HTR-8/SVneo (cell line): ENCODE data around the gene BLOC1S6.

Source experiments
- DNase-seq: peaks from one replicate; pipeline ENCODE4 v3.0.0; 2011; ENCODE audit warnings: low spot score, mixed read lengths; ENCODE audit not compliant: insufficient read length
- FAIRE-seq: peaks from 2 replicates; lab custom pipeline; 2011; peaks lifted over from hg19 to GRCh38; lab: Jason Lieb, UNC

The BLOC1S6 gene, protein sequence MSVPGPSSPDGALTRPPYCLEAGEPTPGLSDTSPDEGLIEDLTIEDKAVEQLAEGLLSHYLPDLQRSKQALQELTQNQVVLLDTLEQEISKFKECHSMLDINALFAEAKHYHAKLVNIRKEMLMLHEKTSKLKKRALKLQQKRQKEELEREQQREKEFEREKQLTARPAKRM

GRCh38 chr15:45587095-45587862, at the start of gene BLOC1S6:
Gene BLOC1S6, plus strand, starts transcription at chr15:45587379. Its CDS starts 65 bp downstream, at chr15:45587444.
- DNase-seq (peak; percentile 81), FAIRE-seq (peak; percentile 66)

DNA sequence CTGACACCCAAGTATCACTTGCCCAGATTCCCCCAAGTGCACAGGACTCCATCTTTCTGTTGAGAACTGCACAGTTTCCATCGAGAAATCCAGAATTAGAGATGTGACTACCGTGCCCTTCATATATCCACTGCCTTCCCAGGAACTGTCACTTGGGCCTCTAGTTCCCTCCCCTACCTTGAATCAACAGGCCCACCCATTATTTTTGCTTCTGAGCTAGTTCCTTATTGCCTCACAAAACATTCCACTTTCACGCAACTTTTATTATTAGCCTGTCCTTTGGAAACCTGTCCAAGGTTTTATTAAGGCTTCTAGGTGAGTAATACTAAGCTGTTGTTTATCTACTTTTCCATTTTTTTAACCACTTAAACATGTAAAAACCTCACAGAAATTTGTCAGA, 47.5 kb upstream of the BLOC1S6 start:
- FAIRE-seq (no peak), DNase-seq (no peak)

DNA sequence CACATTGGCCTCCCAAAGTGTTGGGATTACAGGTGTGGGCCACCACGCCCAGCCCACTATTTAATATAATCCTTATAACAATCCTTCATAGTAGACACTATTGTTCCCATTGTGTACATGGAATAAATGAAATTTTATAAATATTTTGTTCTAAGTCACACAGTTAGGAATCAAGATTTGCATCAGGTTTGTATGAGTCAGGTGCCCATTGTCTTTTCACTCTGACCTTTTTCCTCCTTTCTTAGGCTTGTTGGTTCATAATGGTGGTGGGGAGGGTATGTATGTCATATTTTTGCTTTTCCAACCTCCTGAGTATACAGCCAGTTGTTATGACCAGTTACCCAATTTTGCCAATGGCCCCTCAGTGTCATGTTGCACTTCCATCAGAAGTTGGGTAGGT, 46.6 kb upstream of the BLOC1S6 start:
- FAIRE-seq, result no peak
- no peak for DNase-seq

DNA sequence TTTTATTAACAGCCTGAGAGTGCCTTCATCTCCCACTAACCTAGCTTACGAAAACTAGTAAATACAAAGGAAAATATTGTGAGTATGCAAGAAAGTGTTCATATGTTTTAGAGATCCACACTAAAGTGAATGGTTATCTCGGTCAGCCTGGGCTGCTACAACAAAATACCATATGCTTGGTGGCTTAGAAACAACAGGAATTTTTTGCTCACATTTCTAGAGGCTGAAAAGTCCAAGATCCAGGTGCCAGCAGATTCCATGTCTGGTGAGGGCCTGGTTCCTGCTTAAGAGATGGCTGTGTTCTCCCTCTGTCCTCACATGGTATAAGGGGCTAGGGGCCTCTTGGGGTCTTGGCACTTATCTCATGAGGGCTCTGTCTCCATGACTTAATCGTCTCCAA, 44.1 kb upstream of the BLOC1S6 start:
- DNase-seq, result no peak
- FAIRE-seq, result no peak

DNA sequence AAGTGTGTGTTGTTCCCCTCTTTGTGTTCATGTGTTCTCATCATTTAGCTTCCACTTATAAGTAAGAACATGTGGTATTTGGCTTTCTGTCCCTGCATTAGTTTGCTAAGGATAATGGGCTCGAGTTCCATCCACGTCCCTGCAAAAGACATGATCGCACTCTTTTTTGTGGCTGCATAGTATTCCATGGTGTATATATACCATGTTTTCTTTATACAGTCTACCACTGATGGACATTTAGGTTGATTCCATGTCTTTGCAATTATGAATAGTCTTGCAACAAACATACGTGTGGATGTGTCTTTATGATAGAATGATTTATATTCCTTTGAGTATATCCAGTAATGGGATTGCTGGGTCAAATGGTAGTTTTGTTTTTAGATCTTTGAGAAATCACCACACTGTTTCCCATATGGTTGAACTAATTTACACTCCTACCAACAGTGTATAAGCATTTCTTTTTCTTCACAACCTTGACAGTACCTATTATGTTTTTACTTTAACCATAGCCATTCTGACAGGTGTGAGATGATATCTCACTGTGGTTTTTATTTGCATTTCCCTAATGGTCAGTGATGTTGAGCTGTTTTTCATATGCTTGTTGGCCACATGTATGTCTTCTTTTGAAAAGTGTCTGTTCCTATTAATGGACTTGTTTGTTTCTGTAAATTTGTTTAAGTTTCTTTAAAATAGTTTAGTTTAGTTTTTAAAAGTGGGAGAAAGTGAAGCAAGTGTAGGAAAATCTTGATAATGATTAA, 42.7 kb upstream of the BLOC1S6 start:
- FAIRE-seq, result no peak
- no peak for DNase-seq

GRCh38 chr15:45546789-45547188, 40.4 kb upstream of the BLOC1S6 start:
- FAIRE-seq (no peak), DNase-seq (no peak)

- DNase-seq (no peak), FAIRE-seq (no peak)
These were observed 38.2 kb upstream of the BLOC1S6 start for GRCh38 chr15:45548753-45549520.

- FAIRE-seq, result no peak
- peak; percentile 51 for DNase-seq
These were observed 37.5 kb upstream of the BLOC1S6 start for GRCh38 chr15:45549541-45550220.

GRCh38 chr15:45550436-45550835, 36.7 kb upstream of the BLOC1S6 start:
- FAIRE-seq (no peak), DNase-seq (no peak)

- FAIRE-seq, result no peak
These were observed 35.5 kb upstream of the BLOC1S6 start for GRCh38 chr15:45551676-45552075.

GRCh38 chr15:45555934-45556608, 31.1 kb upstream of the BLOC1S6 start:
- DNase-seq (no peak), FAIRE-seq (no peak)

More at GRCh38 chr15:45551676-45552075, 35.5 kb upstream of the BLOC1S6 start:
- no peak for DNase-seq

GRCh38 chr15:45572617-45573016, 14.6 kb upstream of the BLOC1S6 start:
- DNase-seq, result no peak
- FAIRE-seq, result no peak

DNA sequence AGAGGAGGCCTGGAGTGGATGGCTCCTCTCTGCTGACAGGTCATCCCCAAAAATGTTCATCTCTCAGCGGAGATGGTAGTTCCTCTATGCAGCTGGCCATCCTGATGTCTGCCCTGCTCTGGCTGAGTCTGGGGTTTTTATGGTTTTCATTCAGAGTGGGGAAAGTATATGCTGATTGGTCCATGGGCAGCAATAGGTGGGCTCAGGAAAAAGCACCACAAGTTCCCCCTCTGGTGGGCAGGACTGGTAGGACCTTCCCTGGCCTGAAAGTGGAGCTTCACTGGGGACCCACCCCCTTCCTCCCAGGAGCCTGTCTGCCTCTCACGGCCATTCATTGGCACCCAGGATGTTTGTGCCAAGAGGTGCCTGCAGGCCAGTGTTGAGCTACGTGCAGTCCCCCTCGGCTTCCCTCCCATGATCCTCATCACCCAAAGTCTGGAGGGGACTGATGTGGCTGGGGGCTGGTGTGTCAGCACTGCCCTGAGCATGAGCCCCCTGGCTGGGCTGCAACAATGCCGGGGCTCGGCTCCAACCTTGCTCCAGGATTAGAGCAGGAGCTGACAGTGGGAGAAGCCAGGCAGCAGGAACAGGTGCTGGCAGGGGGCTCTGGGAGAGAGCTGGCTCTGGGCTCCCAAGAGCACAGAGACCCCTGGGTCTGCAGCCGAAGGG, 13.1 kb upstream of the BLOC1S6 start:
- FAIRE-seq, result no peak

DNA sequence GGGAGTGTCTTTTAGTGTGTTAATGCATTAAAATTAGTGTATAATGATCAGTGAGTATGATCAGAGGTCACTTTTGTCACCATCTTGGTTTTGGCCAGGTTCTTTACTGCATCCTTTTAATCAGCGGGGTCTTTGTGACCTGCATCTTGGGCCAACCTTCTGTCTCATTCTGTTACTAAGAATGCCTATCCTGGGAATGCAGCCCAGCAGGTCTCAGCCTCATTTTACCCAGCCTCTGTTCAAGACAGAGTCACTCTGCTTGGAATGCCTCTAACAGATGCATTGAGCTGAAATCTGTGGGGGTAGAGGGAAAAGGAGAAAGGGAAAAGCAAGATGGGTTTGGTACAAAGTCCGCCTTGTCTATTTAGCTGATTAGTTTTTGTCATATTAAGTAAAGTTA, 5.3 kb upstream of the BLOC1S6 start:
- FAIRE-seq (no peak), DNase-seq (no peak)

More for the DNA sequence above, 13.1 kb upstream of the BLOC1S6 start:
- peak; percentile 12 for DNase-seq

DNA sequence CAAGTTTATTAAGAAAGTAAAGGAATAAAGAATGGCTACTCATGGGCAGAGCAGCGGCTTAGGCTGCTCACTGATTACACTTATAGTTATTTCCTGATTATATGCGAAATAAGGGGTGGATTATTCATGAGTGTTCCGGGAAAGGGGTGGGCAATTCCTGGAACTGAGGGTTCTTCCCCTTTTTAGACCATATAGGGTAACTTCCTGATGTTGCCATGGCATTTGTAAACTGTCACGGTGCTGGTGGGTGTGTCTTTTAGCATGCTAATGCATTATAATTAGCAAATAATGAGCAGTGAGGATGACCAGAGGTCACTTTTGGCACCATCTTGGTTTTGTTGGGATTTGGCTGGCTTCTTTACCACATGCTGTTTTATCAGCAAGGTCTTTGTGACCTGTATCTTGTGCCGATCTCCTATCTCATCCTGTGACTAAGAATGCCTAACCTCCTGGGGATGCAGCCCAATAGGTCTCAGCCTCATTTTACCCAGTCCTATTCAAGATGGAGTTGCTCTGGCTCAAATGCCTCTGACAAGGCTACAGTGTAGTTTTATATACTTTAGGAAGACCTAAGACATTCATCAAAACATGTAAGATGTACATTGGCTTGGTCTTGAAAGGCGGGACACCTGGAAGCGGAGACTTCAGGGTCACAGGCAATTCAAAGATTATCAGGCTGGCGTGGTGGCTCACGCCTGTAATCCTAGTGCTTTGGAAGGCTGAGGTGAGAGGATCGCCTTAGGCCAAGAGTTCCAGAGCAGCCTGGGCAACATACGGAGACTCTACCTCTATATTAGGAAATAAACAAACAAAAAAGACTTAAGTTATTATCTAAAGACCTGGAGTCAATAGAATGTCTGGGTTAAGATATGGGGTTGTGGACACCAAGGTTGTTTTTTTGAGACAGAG, 3.2 kb upstream of the BLOC1S6 start:
- FAIRE-seq (no peak), DNase-seq (no peak)

DNA sequence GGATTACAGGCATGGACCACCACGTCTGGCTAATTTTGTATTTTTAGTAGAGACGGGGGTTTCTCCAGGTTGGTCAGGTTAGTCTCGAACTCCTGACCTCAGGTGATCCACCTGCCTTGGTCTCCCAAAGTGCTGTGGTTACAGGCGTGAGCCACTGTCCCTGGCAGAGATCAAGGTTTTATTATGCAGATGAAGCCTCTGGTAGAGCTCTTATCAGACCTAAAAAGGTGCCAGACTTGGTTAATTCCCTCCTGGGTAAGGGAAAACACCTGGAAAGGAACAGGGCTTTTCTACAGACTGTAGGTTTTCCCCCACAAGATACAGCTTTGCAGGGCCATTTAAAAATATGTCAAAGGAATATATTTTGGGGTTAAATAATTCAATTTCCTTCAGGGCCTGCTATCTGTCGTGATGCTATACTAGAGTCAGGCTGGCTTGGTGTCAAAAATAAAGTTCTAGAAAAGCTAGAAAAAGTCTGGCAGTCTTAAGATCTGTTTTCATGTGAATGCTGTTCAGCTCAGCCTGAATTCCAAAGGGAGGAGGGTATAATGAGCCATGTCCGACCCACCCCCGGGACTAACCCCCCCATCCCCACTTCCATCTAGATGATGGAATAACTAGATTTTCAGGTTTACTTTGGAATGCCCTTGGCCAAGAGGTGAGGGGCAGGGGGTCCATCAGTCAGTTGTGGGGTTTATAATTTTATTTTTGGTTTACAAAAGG, 1.9 kb upstream of the BLOC1S6 start:
- DNase-seq (no peak), FAIRE-seq (no peak)

DNA sequence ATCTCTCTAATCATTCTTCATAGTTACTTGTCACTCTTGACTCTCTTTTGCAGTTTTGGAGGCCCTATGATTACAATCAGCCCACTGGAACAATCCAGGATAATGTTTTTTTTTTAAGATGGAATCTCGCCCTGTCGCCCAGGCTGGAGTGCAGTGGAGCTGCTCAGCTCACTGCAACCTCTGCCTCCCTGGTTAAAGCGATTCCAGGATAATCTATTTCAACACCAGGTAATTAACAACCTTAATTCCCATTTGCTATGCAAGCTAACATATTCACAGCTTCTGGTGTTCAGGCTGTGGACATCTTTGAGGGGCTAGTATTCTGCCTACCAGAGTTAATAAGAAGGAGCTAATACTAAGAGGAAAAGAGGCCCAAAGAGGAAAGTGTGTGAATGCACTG, 1.1 kb upstream of the BLOC1S6 start:
- DNase-seq (no peak), FAIRE-seq (no peak)
